Gastrocnemius medialis (tissue), 4 donors: ENCODE results near the gene TMEM101. TPM values are rescaled to one million over a fixed set of nuclear protein-coding genes. Genes with fewer than 3 reads are reported as not detected.
"Not testable (repeated sequence)": the region's sequence is repeated elsewhere in the genome, so short reads cannot be mapped to it uniquely, and the experiment has no call there.

Experiments used
- ATAC-seq, 2 donors: fragments of 150-250 bp; one replicate each; pipeline ENCODE4 v1.9.1; 2016
- DNase-seq, 2 donors: peaks; one replicate each; pipeline ENCODE4 v3.0.0-alpha.2; 2019
- H3K27ac ChIP-seq, 4 donors: fragments of 200-600 bp; sonication (generic); 1 replicate in 1 of 4; 2 replicates in 3 of 4; pipeline ENCODE4 v1.5.1; 2016 to 2018; ENCODE audit warnings: mild to moderate bottlenecking in 2 of 4, moderate library complexity in 1 of 4
- H3K27me3 ChIP-seq, 3 donors: fragments of 200-600 bp; sonication (generic) in 2 of 3; 1 replicate in 1 of 3; 2 replicates in 2 of 3; pipeline versions ENCODE4 v1.5.1 to v1.6.0; 2016 to 2019; ENCODE audit warnings: mild to moderate bottlenecking in 1 of 3, moderate library complexity in 1 of 3
- H3K36me3 ChIP-seq, 2 donors: fragments of 200-600 bp; sonication (generic) in 1 of 2; one replicate each; pipeline ENCODE4 v1.5.1; 2017 to 2018
- H3K4me1 ChIP-seq, 2 donors: fragments of 200-600 bp; sonication (generic) in 1 of 2; one replicate each; pipeline ENCODE4 v1.5.1; 2016 to 2017; ENCODE audit warnings: mild to moderate bottlenecking in 2 of 2
- H3K4me3 ChIP-seq, 4 donors: fragments of 200-600 bp; sonication (generic) in 3 of 4; 1 replicate in 1 of 4; 2 replicates in 3 of 4; pipeline ENCODE4 v1.5.1; 2016 to 2019; ENCODE audit warnings: mild to moderate bottlenecking in 2 of 4
- H3K9me3 ChIP-seq, 3 donors: fragments of 200-600 bp; sonication (generic) in 2 of 3; 1 replicate in 1 of 3; 2 replicates in 2 of 3; pipeline ENCODE4 v1.5.1; 2016 to 2019
- CTCF ChIP-seq, 5 experiments: fragments of 450-650 bp in 3 of 5; fragments of 200-600 bp in 2 of 5; sonication (generic) in 2 of 5; IDR thresholded peaks in 4 of 5; conservative IDR thresholded peaks in 1 of 5; 1 replicate in 4 of 5; 2 replicates in 1 of 5; pipeline ENCODE4 v1.5.1; 2016 to 2019; ENCODE audit warnings: antibody characterized with exemption in 5 of 5, mild to moderate bottlenecking in 3 of 5, moderate library complexity in 3 of 5
- POLR2A ChIP-seq, 2 donors: fragments of 450-650 bp; IDR thresholded peaks; one replicate each; pipeline ENCODE4 v1.6.1; 2017; ENCODE audit warnings: antibody characterized with exemption in 2 of 2, mild to moderate bottlenecking in 2 of 2, moderate library complexity in 2 of 2
- in situ Hi-C, 4 donors: fragments of 200-750 bp; cut with MboI; loops; one replicate each; pipeline versions ENCODE4 v1.15.0 to v1.8.0; 2017; ENCODE audit warnings: low sequenced_read_pairs in 4 of 4
- intact Hi-C: fragments of 100-400 bp; cut with DNase I; formaldehyde crosslinking; loops from one replicate; pipeline ENCODE4 v1.15.1; 2023; ENCODE audit warnings: low total_unique reads
- total RNA-seq, 4 donors: library from RNA; depleted of rRNA; stranded (reverse); fragments of >200 nt; gene quantifications; one replicate each; pipeline versions ENCODE4 v1.1.0 to v1.2.3, GENCODE V29; 2016

Gene TMEM101
- total RNA-seq, 4 donors from 2014 or later: 28.8 to 38.3 (median 36.4) TPM

- H3K36me3 ChIP-seq: peaks cover 0 to 20% of the 10 kb centered on the region in 2 donors
- TF ChIP-seq POLR2A (IDR thresholded peaks at IDR 0.05) (no peak), CTCF (IDR thresholded peaks at IDR 0.05 in 4 of 5, conservative IDR thresholded peaks at IDR 0.05 in 1 of 5) (no peak)
- H3K4me3 ChIP-seq: no peak overlapping the region
- H3K4me1 ChIP-seq: peaks cover 6 to 13% of the 10 kb centered on the region in 2 donors
- in situ Hi-C loops: no loop called here
- no peaks in the 10 kb centered on the region for H3K27me3 ChIP-seq
- no peak for DNase-seq
- no peak for ATAC-seq
- intact Hi-C loops: no loop called here
- no peaks in the 10 kb centered on the region for H3K9me3 ChIP-seq
- no peak overlapping the region for H3K27ac ChIP-seq
Observed at GRCh38 chr17:44059101-44059892, 44.5 kb upstream of the TMEM101 start.

DNA sequence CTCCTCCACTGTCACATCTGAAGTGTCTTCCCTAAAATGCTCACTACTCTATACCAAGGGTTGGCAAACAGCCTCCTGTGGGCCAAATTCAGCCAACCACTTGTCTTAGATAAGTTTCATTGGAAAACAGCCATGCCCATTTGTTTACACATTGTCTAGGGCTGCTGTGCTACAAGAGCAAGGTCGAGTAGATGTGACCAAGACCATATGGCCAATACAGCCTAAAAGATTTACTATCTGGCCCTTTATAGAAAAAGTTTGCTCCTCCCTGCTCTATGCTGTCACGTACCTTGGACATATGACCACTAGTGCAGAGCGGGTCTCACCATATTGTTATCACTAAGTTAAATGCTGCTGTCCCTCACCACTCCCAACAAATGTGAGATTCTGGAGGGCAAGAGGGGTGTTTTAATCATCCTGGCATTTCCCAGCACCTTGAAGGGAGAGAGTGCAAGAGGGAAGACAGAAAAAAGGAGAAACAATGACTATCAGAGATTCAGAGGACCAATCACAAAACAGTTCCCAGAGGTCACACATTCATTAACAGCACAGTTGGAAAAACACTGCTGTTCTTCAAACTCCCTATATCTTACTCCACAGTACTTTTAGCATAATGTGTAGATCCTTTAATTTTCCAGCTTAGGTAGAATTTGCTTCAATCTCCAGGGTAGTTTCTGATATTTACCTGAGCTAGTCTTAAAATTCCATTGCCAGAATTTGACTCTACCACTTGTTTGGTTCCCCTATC, 38.5 kb upstream of the TMEM101 start:
- H3K36me3 ChIP-seq: peaks cover 0 to 34% of the 10 kb centered on the region in 2 donors
- TF ChIP-seq CTCF (IDR thresholded peaks at IDR 0.05 in 4 of 5, conservative IDR thresholded peaks at IDR 0.05 in 1 of 5) (no peak), POLR2A (IDR thresholded peaks at IDR 0.05) (no peak)
- no peaks in the 10 kb centered on the region for H3K9me3 ChIP-seq
- H3K4me3 ChIP-seq: no peak overlapping the region
- ATAC-seq (no peak), DNase-seq (no peak)
- H3K4me1 ChIP-seq: peaks cover 3 to 9% of the 10 kb centered on the region in 2 donors
- intact Hi-C loops (no loop called here), in situ Hi-C loops (no loop called here)
- no peaks in the 10 kb centered on the region for H3K27me3 ChIP-seq
- no peak overlapping the region for H3K27ac ChIP-seq

DNA sequence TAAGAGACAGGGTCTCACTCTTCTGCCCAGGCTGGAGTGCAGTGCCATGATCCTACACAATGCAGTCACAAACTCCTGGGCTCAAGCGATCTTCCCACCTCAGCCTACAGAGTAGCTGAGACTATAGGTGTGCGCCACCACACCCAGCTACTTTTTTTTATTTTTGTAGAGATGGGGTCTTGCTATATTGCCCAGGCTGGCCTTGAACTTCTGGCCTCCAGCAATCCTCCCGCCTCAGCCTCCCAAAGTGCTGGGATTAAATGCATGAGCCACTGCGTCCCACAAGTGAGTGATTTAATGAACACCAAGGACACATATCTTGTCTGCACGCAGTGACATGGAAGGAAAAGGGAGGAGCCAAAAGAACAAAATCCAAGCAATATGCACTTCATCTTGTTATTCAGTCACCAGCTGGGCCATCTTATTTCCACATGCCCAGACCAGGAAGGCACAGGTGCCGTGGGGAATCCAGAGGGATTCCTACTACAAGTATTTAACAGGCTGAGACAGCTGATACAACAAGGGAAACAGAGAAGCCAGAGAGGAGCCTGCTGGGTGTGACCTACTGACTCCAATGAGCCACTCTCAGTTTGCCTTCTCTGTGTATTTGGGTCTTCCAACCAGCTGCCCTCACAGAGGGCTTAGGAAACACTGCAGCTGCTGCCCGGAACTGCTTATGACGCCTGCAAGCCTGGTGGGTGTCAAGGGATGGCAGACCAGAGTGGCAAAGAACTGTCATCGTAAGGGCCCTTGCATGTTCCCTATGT, 34.7 kb upstream of the TMEM101 start:
- ATAC-seq (peak in 1 of 2 donors; percentile 56), DNase-seq (no peak)
- no peak for TF ChIP-seq POLR2A (IDR thresholded peaks at IDR 0.05)
- no peak for TF ChIP-seq CTCF (IDR thresholded peaks at IDR 0.05 in 4 of 5, conservative IDR thresholded peaks at IDR 0.05 in 1 of 5)
- Histone ChIP-seq H3K27ac (peak overlapping the region in 1 of 4 donors; percentile 46), H3K4me1 (peaks cover 3 to 9% of the 10 kb centered on the region in 2 donors), H3K36me3 (peaks cover 0 to 34% of the 10 kb centered on the region in 2 donors), H3K4me3 (no peak overlapping the region), H3K27me3 (no peaks in the 10 kb centered on the region), H3K9me3 (no peaks in the 10 kb centered on the region)
- in situ Hi-C loops: loop anchor here in 1 of 4 donors (10.0 kb wide), 1 partner anchor 105 kb away; the partner anchor contains the start of gene PPY
- intact Hi-C loops: no loop called here

DNA sequence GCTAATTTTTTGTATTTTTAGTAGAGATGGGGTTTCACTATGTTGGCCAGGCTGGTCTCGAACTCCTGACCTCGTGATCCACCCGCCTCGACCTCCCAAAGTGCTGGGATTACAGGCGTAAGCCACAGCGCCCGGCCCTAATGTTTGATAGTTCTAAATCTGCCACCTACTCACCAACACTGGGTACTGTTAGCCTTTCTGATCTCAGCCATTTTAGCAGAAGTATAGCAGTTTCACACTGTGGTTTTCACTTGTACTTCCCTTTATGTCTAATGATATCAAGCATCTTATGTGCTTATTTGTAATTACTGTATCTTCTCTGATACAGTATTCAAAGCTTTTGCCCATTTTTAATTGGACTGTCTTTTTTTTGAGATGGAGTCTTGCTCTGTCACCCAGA, 32.1 kb upstream of the TMEM101 start:
- H3K36me3 ChIP-seq: peaks cover 0 to 28% of the 10 kb centered on the region in 2 donors
- H3K27me3 ChIP-seq, H3K4me1 ChIP-seq, H3K27ac ChIP-seq, H3K4me3 ChIP-seq, H3K9me3 ChIP-seq, ATAC-seq, intact Hi-C loops, DNase-seq: not testable (repeated sequence)
- in situ Hi-C loops: loop anchor here in 1 of 4 donors (10.0 kb wide), 1 partner anchor 102 kb away; the partner anchor contains the start of gene PPY
